HepG2 (cell line): ENCODE data around the gene RBBP9. TPM values are rescaled to one million over a fixed set of nuclear protein-coding genes. Genes with fewer than 3 reads are reported as not detected.

Source experiments
- ATM ChIP-seq: fragments of 450-650 bp; IDR thresholded peaks from 2 replicates; pipeline ENCODE4 v1.7.1; 2017; ENCODE audit warnings: mild to moderate bottlenecking, borderline replicate concordance
- CBX2 ChIP-seq, 2 experiments: fragments of 200-600 bp in 1 of 2; sonication (generic); formaldehyde crosslinking in 1 of 2; IDR thresholded peaks; 2 replicates each; pipeline versions ENCODE4 v1.7.0 to v1.8.1; 2018 to 2022; ENCODE audit warnings: low read depth in 2 of 2, low read length in 1 of 2, mild to moderate bottlenecking in 1 of 2, missing genetic modification reagents in 1 of 2
- FOXC1 ChIP-seq: sonication (generic); formaldehyde crosslinking; IDR thresholded peaks from 2 replicates; pipeline ENCODE4 v1.8.0; 2022; ENCODE audit warnings: mild to moderate bottlenecking, missing genetic modification reagents, borderline replicate concordance
- GFI1 ChIP-seq: sonication (generic); formaldehyde crosslinking; IDR thresholded peaks from 2 replicates; pipeline ENCODE4 v1.5.0; 2020; ENCODE audit warnings: missing genetic modification reagents, mild to moderate bottlenecking, borderline replicate concordance
- HNRNPH1 ChIP-seq: fragments of 200-400 bp; formaldehyde crosslinking; optimal IDR thresholded peaks from 2 replicates; pipeline ENCODE3; 2017; ENCODE audit warnings: mild to moderate bottlenecking, low read depth, low read length
- NCOA5 ChIP-seq: sonication (generic); formaldehyde crosslinking; IDR thresholded peaks from 2 replicates; pipeline ENCODE4 v1.4.0; 2020; ENCODE audit warnings: missing genetic modification reagents
- NR2F2 ChIP-seq: IDR thresholded peaks from 2 replicates; pipeline ENCODE4 v1.6.1; 2012; ENCODE audit warnings: low read depth, inconsistent platforms, borderline replicate concordance
- NRL ChIP-seq: sonication (generic); formaldehyde crosslinking; IDR thresholded peaks from 2 replicates; pipeline ENCODE4 v1.5.0; 2020; ENCODE audit warnings: missing genetic modification reagents, mild to moderate bottlenecking, moderate library complexity, borderline replicate concordance
- RXRB ChIP-seq: IDR thresholded peaks from 2 replicates; pipeline ENCODE4 v1.6.1; 2016; ENCODE audit warnings: borderline replicate concordance, missing genetic modification reagents, missing compliant biosample characterization
- TOPORS ChIP-seq: sonication (generic); formaldehyde crosslinking; IDR thresholded peaks from 2 replicates; pipeline ENCODE4 v1.8.0; 2023; ENCODE audit warnings: mild to moderate bottlenecking, missing genetic modification reagents
- ZBTB3 ChIP-seq: sonication (generic); formaldehyde crosslinking; IDR thresholded peaks from 2 replicates; pipeline ENCODE4 v1.4.0; 2020; ENCODE audit warnings: low read depth, mild to moderate bottlenecking, moderate library complexity, missing genetic modification reagents, borderline replicate concordance
- ZGPAT ChIP-seq: IDR thresholded peaks from 2 replicates; pipeline ENCODE4 v1.6.1; 2016; ENCODE audit warnings: mild to moderate bottlenecking
- ZNF766 ChIP-seq: sonication (generic); formaldehyde crosslinking; IDR thresholded peaks from 2 replicates; pipeline ENCODE4 v1.5.0; 2020; ENCODE audit warnings: missing genetic modification reagents, borderline replicate concordance
- ZSCAN25 ChIP-seq: sonication (generic); formaldehyde crosslinking; IDR thresholded peaks from 2 replicates; pipeline ENCODE4 v1.8.0; 2022; ENCODE audit warnings: mild to moderate bottlenecking, missing genetic modification reagents
- polyA plus RNA-seq, 8 experiments: library from polyadenylated mRNA; depleted of rRNA in 3 of 8; stranded (reverse) in 7 of 8; unstranded in 1 of 8; fragments of >200 nt; fragmentation: Illumina TruSeq in 4 of 8; extraction: Trizol in 4 of 8; gene quantifications; 2 replicates each; pipeline versions ENCODE4 v1.2.1 to v1.2.3, GENCODE V29; 2011 to 2016; ENCODE audit warnings: low read depth in 4 of 8, missing spikeins in 1 of 8, mixed read lengths in 1 of 8; ENCODE audit not compliant: insufficient read depth in 1 of 8
- total RNA-seq, 5 experiments: library from RNA; depleted of rRNA; stranded (reverse); fragments of >200 nt; fragmentation: Illumina TruSeq; extraction: Trizol; gene quantifications; 2 replicates each; pipeline ENCODE4 v1.2.3, GENCODE V29; 2016; ENCODE audit warnings: low read depth in 1 of 5
- TF ChIP-seq, protein P1 (sequence below): sonication (generic); formaldehyde crosslinking; IDR thresholded peaks from 2 replicates; pipeline ENCODE4 v1.8.1; 2022; ENCODE audit warnings: mild to moderate bottlenecking, missing genetic modification reagents

The RBBP9 gene
- total and polyA plus RNA-seq, 2 of the 13 experiments (the other 11 are each of a cell fraction or from before 2014, with no cell fraction given), result 28.0 to 56.3 TPM

- no peak for TF ChIP-seq ZGPAT (CRISPR knock-in tag)
- TF ChIP-seq ZBTB3 (CRISPR knock-in tag), result no peak
- TF ChIP-seq TOPORS (CRISPR knock-in tag), result no peak
- 0 out of 2 replicates have a peak, but pooled peaks have one; percentile 0 for TF ChIP-seq ZNF766 (CRISPR knock-in tag)
- TF ChIP-seq ZSCAN25 (CRISPR knock-in tag), result 0 out of 2 replicates have a peak, but pooled peaks have one; percentile 29
- TF ChIP-seq HNRNPH1, result peak; percentile 62
- TF ChIP-seq RXRB (CRISPR knock-in tag), result 0 out of 2 replicates have a peak, but pooled peaks have one; percentile 3
- TF ChIP-seq NR2F2, result 0 out of 2 replicates have a peak, but pooled peaks have one; percentile 22
- no peak for TF ChIP-seq NRL
- no peak for TF ChIP-seq NCOA5 (CRISPR knock-in tag)
- TF ChIP-seq FOXC1 (CRISPR knock-in tag), result peak; percentile 24; the same call in 1 of the 2 replicates
- TF ChIP-seq, protein P1, sequence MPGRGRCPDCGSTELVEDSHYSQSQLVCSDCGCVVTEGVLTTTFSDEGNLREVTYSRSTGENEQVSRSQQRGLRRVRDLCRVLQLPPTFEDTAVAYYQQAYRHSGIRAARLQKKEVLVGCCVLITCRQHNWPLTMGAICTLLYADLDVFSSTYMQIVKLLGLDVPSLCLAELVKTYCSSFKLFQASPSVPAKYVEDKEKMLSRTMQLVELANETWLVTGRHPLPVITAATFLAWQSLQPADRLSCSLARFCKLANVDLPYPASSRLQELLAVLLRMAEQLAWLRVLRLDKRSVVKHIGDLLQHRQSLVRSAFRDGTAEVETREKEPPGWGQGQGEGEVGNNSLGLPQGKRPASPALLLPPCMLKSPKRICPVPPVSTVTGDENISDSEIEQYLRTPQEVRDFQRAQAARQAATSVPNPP (CRISPR knock-in tag), result no peak
- no peak for TF ChIP-seq CBX2 (IDR thresholded peaks at IDR 0.05; ENCODE audit: low read depth, low read length)
- no peak for TF ChIP-seq CBX2 (CRISPR knock-in tag; IDR thresholded peaks at IDR 0.05; ENCODE audit: low read depth)
- TF ChIP-seq GFI1 (CRISPR knock-in tag), result no peak
- no peak for TF ChIP-seq ATM
Observed at GRCh38 chr20:18466574-18466893, 30.5 kb downstream of the RBBP9 start (continued).
